H9 (cell line): Measurements from ENCODE around the gene HS3ST4. TPM values are rescaled to one million over a fixed set of nuclear protein-coding genes. Genes with fewer than 3 reads are reported as not detected.

Experiments used
- DNase-seq: peaks from one replicate; pipeline ENCODE4 v3.0.0-alpha.2; 2017
- H2AFZ ChIP-seq: one replicate; pipeline ENCODE4 v1.6.1; 2013; ENCODE audit warnings: mild to moderate bottlenecking, low read length, control low read depth, moderate library complexity
- H2AK5ac ChIP-seq: 2 replicates; pipeline ENCODE4 v1.6.1; 2013; ENCODE audit warnings: low read length, control low read depth, mixed read lengths; ENCODE audit not compliant: insufficient read length
- H2BK120ac ChIP-seq: one replicate; pipeline ENCODE4 v1.6.1; 2013; ENCODE audit warnings: low read depth, mild to moderate bottlenecking, low read length, control low read depth, inconsistent platforms; ENCODE audit not compliant: poor library complexity, severe bottlenecking
- H2BK12ac ChIP-seq: 2 replicates; pipeline ENCODE4 v1.6.1; 2013; ENCODE audit warnings: low read length, control low read depth, mixed read lengths, low read depth; ENCODE audit not compliant: insufficient read length
- H2BK15ac ChIP-seq: 2 replicates; pipeline ENCODE4 v1.6.1; 2013; ENCODE audit warnings: low read depth, low read length, control low read depth
- H2BK20ac ChIP-seq: one replicate; pipeline ENCODE4 v1.6.1; 2013; ENCODE audit warnings: low read depth, mild to moderate bottlenecking, low read length, control low read depth, inconsistent platforms; ENCODE audit not compliant: poor library complexity, severe bottlenecking
- H2BK5ac ChIP-seq: 2 replicates; pipeline ENCODE4 v1.6.1; 2013; ENCODE audit warnings: low read length, control low read depth, mixed read lengths; ENCODE audit not compliant: insufficient read length
- H3K14ac ChIP-seq: 2 replicates; pipeline ENCODE4 v1.6.1; 2013; ENCODE audit warnings: low read length, control low read depth; ENCODE audit not compliant: insufficient read depth
- H3K18ac ChIP-seq: 2 replicates; pipeline ENCODE4 v1.6.1; 2013; ENCODE audit warnings: low read depth, mild to moderate bottlenecking, mixed read lengths, low read length, control low read depth; ENCODE audit not compliant: insufficient read length
- H3K23ac ChIP-seq: 2 replicates; pipeline ENCODE4 v1.6.1; 2013; ENCODE audit warnings: low read length, control low read depth, mixed read lengths, low read depth; ENCODE audit not compliant: insufficient read length
- H3K23me2 ChIP-seq: 2 replicates; pipeline ENCODE4 v1.6.1; 2013; ENCODE audit warnings: low read depth, mild to moderate bottlenecking, mixed read lengths, low read length, control low read depth; ENCODE audit not compliant: insufficient read length, poor library complexity, severe bottlenecking
- H3K27ac ChIP-seq: 2 replicates; pipeline ENCODE4 v1.5.1; 2013; ENCODE audit warnings: low read length, control low read depth, mixed read lengths, low read depth; ENCODE audit not compliant: insufficient read length
- H3K27me3 ChIP-seq: 2 replicates; pipeline ENCODE4 v1.6.1; 2013; ENCODE audit warnings: low read length, control low read depth, inconsistent platforms; ENCODE audit not compliant: insufficient read depth
- H3K4ac ChIP-seq: 2 replicates; pipeline ENCODE4 v1.6.1; 2013; ENCODE audit warnings: low read depth, mild to moderate bottlenecking, control low read depth, inconsistent platforms, low read length, moderate library complexity
- H3K4me1 ChIP-seq: 2 replicates; pipeline ENCODE4 v1.6.1; 2013; ENCODE audit warnings: low read length, control low read depth, inconsistent platforms; ENCODE audit not compliant: insufficient read depth
- H3K4me2 ChIP-seq: 2 replicates; pipeline ENCODE4 v1.6.1; 2013; ENCODE audit warnings: low read length, control low read depth, mixed read lengths; ENCODE audit not compliant: insufficient read length, insufficient read depth
- H3K56ac ChIP-seq: 2 replicates; pipeline ENCODE4 v1.6.1; 2013; ENCODE audit warnings: low read depth, mild to moderate bottlenecking, mixed read lengths, low read length, control low read depth; ENCODE audit not compliant: insufficient read length
- H3K79me1 ChIP-seq: 2 replicates; pipeline ENCODE4 v1.6.1; 2013; ENCODE audit warnings: low read depth, mild to moderate bottlenecking, moderate library complexity, low read length, control low read depth, inconsistent platforms; ENCODE audit not compliant: insufficient read depth, poor library complexity, severe bottlenecking
- H3K79me2 ChIP-seq: 2 replicates; pipeline ENCODE4 v1.6.1; 2013; ENCODE audit warnings: low read length, control low read depth, inconsistent platforms; ENCODE audit not compliant: insufficient read depth
- H3K9ac ChIP-seq: 2 replicates; pipeline ENCODE4 v1.6.1; 2013; ENCODE audit warnings: low read length, control low read depth, mixed read lengths; ENCODE audit not compliant: insufficient read length; ENCODE audit errors: extremely low read depth
- H3K9me3 ChIP-seq: one replicate; pipeline ENCODE4 v1.6.1; 2013; ENCODE audit warnings: low read depth, low read length, inconsistent platforms; ENCODE audit not compliant: control insufficient read depth
- H3T11ph ChIP-seq: one replicate; pipeline ENCODE4 v1.6.1; 2013; ENCODE audit warnings: mild to moderate bottlenecking, low read length, control low read depth, inconsistent platforms
- H4K20me1 ChIP-seq: one replicate; pipeline ENCODE4 v1.6.1; 2013; ENCODE audit not compliant: control insufficient read depth, insufficient read length, insufficient read depth
- H4K5ac ChIP-seq: 2 replicates; pipeline ENCODE4 v1.6.1; 2013; ENCODE audit warnings: low read depth, mild to moderate bottlenecking, mixed read lengths, low read length, control low read depth; ENCODE audit not compliant: insufficient read length
- H4K8ac ChIP-seq: replicated peaks from 2 replicates; pipeline ENCODE4 v1.6.1; 2013; ENCODE audit warnings: low read length, control low read depth, mixed read lengths, low read depth; ENCODE audit not compliant: insufficient read length
- H4K91ac ChIP-seq: 2 replicates; pipeline ENCODE4 v1.6.1; 2013; ENCODE audit warnings: low read depth, mild to moderate bottlenecking, moderate library complexity, mixed read lengths, low read length, control low read depth; ENCODE audit not compliant: insufficient read length
- H3K27ac Mint-ChIP-seq, 3 experiments: 2 replicates in 2 of 3; 3 replicates in 1 of 3; pipeline ENCODE4 v1.8.0; 2020 to 2021; ENCODE audit warnings: mixed read lengths in 3 of 3, mild to moderate bottlenecking in 1 of 3, moderate library complexity in 1 of 3
- H3K27me3 Mint-ChIP-seq: 2 replicates; pipeline ENCODE4 v1.8.0; 2021; ENCODE audit warnings: low read depth, mild to moderate bottlenecking, moderate library complexity, mixed read lengths
- H3K36me3 Mint-ChIP-seq, 3 experiments: 2 replicates in 2 of 3; 3 replicates in 1 of 3; pipeline ENCODE4 v1.8.0; 2020 to 2021; ENCODE audit warnings: low read depth in 3 of 3, mixed read lengths in 3 of 3; ENCODE audit not compliant: insufficient read depth in 1 of 3
- H3K4me1 Mint-ChIP-seq, 2 experiments: 2 replicates each; pipeline ENCODE4 v1.8.0; 2020; ENCODE audit warnings: mixed read lengths in 2 of 2
- H3K4me3 Mint-ChIP-seq, 2 experiments: 2 replicates in 1 of 2; 3 replicates in 1 of 2; pipeline ENCODE4 v1.8.0; 2020 to 2021; ENCODE audit warnings: mild to moderate bottlenecking in 2 of 2, mixed read lengths in 2 of 2, moderate library complexity in 1 of 2
- H3K9me3 Mint-ChIP-seq, 2 experiments: 2 replicates in 1 of 2; 3 replicates in 1 of 2; pipeline ENCODE4 v1.8.0; 2020; ENCODE audit warnings: mild to moderate bottlenecking in 2 of 2, mixed read lengths in 2 of 2, moderate library complexity in 1 of 2
- CTCF ChIP-seq: fragments of 200-600 bp; sonication (generic); conservative IDR thresholded peaks from 3 replicates; pipeline ENCODE4 v1.8.0; 2021; ENCODE audit warnings: antibody characterized with exemption, mild to moderate bottlenecking
- WGBS: extraction: QIAGEN DNeasy Blood & Tissue Kit; methylation state at CpG from one replicate; pipeline ENCODE4 v1.1.7; 2013; ENCODE audit warnings: missing lambda C conversion rate, low lambda C conversion rate, mixed read lengths; ENCODE audit not compliant: insufficient read length; ENCODE audit errors: extremely low coverage; 5-methylcytosine and 5-hydroxymethylcytosine counted together
- total RNA-seq: library from RNA; stranded (reverse); gene quantifications from 2 replicates; pipeline ENCODE4 v1.2.1, GENCODE V29; 2021

HS3ST4 gene
- total RNA-seq, 1 experiment from 2014 or later = 1.7 TPM

- H3K4me2 ChIP-seq = no peak overlapping the region
- no peaks in the 10 kb centered on the region for H3K23me2 ChIP-seq
- H2BK12ac ChIP-seq = no peak overlapping the region
- no peak overlapping the region for H3K56ac ChIP-seq
- no peaks in the 10 kb centered on the region for H3K4me1 Mint-ChIP-seq
- H4K91ac ChIP-seq = no peak overlapping the region
- H2BK5ac ChIP-seq = no peak overlapping the region
- H2BK120ac ChIP-seq = no peak overlapping the region
- peaks cover 3% of the 10 kb centered on the region; the same call in 1 of the 2 replicates for H3K27me3 Mint-ChIP-seq
- H3K36me3 Mint-ChIP-seq = peaks cover 0 to 2% (median 0%) of the 10 kb centered on the region in 3 experiments; a peak in 1 of 7 replicates
- H2BK15ac ChIP-seq = no peak overlapping the region
- peak; percentile 56 for TF ChIP-seq CTCF
- no peak overlapping the region for H3K27ac ChIP-seq
- no peaks in the 10 kb centered on the region for H3K4me1 ChIP-seq
- no peaks in the 10 kb centered on the region for H4K20me1 ChIP-seq
- peaks cover 0 to 3% of the 10 kb centered on the region in 2 experiments; a peak in 1 of 5 replicates for H3K9me3 Mint-ChIP-seq
- no peaks in the 10 kb centered on the region for H3K79me2 ChIP-seq
- H2AK5ac ChIP-seq = no peak overlapping the region
- H2AFZ ChIP-seq = no peak overlapping the region
- H3K18ac ChIP-seq = no peak overlapping the region
- H3K9me3 ChIP-seq = no peaks in the 10 kb centered on the region
- no peak overlapping the region for H4K5ac ChIP-seq
- WGBS = no CpG with 5 or more reads among the region's 2 CpGs
- no peak overlapping the region for H3K27ac Mint-ChIP-seq
- H3K4me3 Mint-ChIP-seq = no peak overlapping the region
- H3K23ac ChIP-seq = no peak overlapping the region
- no peak overlapping the region for H3T11ph ChIP-seq
- no peak for DNase-seq
- no peak overlapping the region for H3K14ac ChIP-seq
- no peak overlapping the region for H3K9ac ChIP-seq
- H3K4ac ChIP-seq = no peak overlapping the region
- no peak overlapping the region for H2BK20ac ChIP-seq
- H3K27me3 ChIP-seq = no peaks in the 10 kb centered on the region
- H3K79me1 ChIP-seq = no peaks in the 10 kb centered on the region
- no peak overlapping the region for H4K8ac ChIP-seq
Measured at GRCh38 chr16:25996052-25996451, 304.3 kb downstream of the HS3ST4 start.
